NCI-H2081 treated with DMSO at 0.1 percent for 48 hours (cell line): ENCODE results near the gene SIPA1.
"Not testable (repeated sequence)": the region's sequence is repeated elsewhere in the genome, so short reads cannot be mapped to it uniquely, and the experiment has no call there.

Experiments
- DNase-seq: peaks from one replicate; lab custom pipeline; 2025; lab: John Stamatoyannopoulos, UW

Gene SIPA1

DNA sequence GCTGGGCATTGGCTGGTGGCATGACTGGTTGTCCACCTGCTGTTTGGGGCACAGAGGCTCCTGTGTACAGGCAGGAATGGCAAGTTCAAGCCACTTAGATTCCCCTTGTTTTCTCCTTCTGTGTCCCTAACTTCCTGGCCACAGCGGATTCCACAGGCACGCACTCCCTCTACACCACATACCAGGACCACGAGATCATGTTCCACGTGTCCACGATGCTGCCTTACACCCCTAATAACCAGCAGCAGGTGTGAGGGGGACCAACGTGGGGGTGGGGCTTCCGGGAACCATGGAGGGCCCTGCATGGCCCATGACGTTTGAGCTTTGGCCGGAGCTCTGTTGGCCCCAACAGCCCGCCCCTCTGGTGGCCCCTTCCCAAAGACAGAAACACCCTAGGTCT lies 7.8 kb downstream of the SIPA1 start:
- no peak for DNase-seq

DNA sequence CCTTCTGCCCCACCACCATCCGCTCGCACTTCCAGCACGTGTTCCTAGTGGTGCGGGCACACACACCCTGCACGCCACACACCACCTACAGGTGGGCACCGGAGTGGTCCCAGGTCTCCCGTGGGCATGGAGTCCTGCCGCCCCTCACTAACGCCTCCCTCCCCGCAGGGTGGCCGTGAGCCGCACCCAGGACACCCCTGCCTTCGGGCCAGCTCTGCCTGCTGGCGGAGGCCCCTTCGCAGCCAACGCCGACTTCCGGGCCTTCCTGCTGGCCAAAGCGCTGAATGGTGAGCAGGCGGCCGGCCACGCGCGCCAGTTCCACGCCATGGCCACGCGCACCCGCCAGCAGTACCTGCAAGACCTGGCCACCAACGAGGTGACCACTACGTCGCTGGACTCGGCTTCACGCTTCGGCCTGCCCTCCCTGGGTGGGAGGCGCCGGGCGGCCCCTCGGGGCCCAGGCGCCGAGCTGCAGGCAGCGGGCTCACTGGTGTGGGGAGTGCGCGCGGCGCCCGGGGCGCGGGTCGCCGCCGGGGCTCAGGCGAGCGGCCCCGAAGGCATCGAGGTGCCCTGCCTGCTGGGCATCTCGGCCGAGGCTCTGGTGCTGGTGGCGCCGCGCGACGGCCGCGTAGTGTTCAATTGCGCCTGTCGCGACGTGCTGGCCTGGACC lies 8.5 kb downstream of the SIPA1 start:
- DNase-seq = no peak

DNA sequence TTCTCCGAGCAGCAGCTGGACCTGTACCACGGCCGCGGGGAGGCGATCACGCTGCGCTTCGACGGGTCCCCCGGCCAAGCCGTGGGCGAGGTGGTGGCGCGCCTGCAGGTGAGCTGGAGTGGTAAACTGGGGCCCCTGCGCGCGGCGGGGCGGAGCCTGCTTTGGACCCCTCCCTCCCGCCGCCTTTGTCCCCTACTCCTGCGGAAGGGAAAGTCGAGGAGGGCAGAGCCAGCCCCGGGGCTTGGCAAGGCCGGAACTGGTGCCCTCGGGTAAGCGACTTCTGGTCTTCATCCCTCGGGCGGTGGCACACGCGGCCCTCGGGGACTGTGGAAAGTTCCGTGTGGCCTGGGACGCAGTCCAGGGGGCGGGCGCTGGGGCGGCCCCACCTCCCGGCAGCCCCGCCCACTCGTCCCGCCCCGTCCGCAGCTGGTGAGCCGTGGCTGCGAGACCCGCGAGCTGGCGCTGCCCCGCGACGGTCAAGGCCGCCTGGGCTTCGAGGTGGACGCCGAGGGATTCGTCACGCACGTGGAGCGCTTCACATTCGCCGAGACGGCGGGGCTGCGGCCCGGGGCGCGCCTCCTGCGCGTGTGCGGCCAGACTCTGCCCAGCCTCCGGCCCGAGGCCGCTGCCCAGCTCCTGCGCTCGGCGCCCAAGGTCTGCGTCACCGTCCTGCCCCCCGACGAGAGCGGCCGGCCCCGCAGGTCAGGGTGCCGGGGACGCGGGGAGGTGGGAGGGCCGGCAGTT lies 9.2 kb downstream of the SIPA1 start:
- DNase-seq = no peak

DNA sequence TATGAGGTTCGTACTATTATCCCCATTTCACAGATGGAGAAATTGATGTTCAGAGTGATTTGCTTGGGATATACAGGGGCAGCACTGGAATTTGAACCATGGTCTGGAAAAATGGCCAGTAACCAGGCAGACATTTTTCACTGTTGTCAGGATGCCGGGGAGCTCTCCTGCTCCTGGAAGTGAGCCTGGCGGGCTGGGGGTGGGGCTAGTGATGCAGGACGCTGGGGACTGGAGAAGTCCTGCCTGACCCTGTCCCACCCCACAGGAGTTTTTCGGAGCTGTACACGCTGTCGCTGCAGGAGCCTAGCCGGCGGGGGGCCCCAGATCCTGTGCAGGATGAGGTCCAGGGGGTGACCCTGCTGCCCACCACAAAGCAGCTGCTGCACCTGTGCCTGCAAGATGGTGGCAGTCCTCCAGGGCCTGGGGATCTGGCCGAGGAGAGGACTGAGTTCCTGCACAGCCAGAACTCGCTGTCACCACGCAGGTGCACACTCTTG lies 11.1 kb downstream of the SIPA1 start:
- DNase-seq = no peak

DNA sequence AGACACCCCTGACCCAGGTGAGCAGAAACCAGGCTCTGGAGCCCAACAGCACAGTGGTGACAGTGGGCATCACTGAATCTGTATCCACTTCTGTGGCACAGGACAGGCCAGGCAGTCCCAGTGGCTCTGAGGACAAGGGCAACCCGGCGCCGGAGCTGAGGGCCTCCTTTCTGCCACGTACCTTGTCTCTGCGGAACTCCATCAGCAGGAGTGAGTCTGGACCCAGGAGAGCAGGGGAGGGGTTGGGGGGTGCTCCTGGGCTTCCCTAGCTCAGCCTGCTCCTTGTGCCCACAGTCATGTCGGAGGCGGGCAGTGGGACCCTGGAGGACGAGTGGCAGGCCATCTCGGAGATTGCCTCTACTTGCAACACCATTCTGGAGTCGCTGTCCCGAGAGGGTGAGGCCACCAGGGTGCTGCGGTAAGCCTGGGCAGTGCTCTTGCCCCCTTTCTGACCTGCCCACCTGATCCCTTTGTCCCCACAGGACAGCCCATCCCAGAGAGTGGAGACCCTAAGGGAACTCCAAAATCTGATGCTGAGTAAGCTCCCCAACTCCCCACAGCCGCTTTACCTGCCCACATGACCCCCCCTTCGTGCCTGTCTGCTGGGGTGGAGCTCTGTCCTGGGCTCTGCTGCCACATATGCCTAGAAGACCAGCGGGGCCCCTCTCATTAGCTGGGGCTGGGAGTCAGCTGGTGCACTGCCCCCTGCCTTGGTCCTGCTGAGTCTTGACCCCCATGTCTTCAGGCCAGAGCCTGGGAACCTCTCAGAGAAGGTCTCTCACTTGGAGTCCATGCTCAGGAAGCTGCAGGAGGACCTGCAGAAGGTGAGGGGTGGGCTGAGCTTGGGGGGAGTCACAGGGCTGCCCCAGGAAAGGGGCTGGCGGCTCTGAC lies 12.0 kb downstream of the SIPA1 start:
- DNase-seq = no peak

DNA sequence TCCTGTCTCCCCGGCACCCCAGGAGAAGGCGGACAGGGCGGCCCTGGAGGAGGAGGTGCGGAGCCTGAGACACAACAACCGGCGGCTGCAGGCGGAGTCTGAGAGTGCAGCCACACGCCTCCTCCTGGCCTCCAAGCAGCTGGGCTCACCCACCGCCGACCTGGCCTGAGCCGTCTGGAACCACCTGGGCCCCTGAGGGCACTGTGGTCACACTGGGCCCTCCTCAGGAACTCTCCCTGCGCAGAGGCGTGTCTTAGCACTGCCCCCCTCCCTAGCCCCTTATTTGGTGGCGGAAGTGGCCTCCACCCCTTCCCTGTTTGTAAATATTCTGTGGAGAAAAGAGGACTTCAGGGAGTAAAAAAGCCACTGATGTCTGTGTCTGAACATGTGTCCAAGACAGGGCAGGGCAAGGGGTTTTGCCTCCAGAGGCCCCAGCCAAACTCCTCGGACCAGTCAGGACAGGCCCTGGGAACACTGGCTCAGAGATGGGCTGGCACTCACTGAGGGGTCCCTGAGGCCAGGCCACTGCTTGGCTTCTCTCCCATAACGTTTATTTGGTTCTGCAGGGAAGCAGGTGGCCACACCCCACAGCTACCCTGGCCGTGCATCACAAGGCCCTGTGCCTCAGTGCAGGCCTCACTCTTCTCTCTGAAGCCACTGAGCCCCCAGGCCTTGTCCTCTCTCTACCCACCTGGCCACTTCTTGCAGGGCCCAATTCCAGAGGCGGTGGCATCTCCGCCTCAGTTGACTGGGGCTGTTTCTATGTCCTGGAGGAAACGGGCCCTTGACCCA lies 12.8 kb downstream of the SIPA1 start:
- DNase-seq = no peak

DNA sequence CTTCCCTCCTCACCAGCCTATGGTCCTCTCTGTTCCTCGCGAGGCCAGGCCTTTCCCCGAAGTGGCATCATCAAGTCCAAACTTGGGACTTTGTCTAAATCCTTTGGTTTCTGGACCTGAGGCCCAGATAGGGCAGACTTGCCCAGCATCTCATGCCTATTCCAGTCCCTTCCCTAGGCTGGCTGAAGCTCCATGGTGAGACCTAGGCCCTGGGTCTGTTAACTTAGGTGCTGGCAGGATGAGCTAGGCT lies 13.4 kb downstream of the SIPA1 start:
- DNase-seq = no peak

DNA sequence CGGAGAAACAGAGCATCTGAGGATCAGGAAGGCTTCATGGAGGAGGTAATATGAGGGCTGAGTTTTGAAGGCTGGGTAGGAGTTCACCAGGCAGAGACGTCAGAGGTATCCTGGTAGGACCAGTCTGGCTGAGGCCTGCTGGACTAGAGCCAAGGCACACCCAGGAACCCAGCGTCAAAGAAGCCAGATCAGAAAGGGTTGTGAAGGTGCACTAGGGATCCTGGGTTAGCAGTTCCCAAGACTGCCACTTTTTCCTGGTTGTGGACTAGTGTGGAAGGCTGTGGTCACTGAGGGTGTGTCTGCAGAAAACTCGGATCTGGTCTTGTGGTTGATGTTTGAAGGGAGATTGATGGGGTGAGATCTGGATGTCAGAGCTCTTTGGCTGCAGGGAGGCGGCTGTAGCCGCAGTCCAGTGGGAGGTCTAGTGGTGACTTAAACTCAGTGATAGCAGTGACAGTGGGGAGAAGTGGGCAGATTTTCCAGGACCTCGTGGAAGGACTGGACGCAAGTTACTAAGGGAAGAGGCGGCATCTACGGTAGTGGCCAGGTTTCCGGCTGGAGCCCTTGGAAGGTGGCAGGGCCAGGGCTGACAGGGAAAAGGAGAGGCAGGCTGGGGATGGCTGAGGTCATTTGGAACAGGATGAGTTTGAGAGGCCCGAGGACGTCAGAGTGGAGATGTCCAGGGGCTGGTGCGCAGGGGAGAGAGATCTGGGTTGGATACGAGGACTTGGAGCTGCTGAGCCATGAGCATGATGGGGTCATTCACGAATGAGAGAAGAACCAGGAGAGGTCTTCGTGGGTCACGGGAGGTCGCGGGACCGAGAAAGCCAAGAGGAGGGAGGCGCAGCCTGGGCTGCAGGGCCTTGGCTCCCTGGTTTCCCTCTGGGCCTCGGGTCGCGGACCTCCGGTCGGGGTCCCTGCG lies 13.9 kb downstream of the SIPA1 start:
- no peak for DNase-seq

DNA sequence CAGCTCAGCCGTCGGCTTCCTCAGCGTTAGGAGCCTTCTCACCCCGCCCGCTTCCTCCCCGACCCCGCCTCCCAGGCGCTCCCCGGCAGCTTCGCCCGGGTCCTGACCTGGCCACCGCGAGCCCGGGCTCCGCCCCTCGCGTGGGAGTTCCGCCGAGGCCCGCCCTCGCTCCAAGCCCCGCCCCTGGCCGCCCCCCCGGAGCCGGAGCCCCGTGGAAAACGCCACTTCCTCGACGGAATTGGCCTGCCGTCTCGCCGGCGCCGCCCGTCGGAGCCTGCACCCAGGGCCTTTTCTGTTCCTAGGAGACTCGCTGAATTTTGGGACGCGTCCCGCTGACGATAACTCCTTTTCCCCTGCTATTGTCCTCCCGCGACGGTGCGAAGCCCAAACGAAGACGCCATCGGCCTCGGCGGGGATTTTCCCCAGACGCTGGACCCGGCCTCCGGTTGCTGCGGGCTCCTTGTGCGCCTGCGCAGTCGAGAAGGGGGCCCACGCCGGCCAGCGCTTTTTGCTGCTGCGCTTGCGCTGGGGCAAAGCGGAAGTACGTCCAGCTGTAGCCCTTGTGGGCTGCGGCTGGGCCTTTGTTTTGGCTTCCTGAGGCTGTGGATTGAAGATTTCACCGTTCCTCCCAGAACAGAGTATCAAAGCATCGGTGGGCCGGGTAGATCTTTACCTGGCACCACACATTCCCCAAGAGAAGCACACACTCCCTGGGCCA lies 14.8 kb downstream of the SIPA1 start:
- peak; percentile 18 for DNase-seq

DNA sequence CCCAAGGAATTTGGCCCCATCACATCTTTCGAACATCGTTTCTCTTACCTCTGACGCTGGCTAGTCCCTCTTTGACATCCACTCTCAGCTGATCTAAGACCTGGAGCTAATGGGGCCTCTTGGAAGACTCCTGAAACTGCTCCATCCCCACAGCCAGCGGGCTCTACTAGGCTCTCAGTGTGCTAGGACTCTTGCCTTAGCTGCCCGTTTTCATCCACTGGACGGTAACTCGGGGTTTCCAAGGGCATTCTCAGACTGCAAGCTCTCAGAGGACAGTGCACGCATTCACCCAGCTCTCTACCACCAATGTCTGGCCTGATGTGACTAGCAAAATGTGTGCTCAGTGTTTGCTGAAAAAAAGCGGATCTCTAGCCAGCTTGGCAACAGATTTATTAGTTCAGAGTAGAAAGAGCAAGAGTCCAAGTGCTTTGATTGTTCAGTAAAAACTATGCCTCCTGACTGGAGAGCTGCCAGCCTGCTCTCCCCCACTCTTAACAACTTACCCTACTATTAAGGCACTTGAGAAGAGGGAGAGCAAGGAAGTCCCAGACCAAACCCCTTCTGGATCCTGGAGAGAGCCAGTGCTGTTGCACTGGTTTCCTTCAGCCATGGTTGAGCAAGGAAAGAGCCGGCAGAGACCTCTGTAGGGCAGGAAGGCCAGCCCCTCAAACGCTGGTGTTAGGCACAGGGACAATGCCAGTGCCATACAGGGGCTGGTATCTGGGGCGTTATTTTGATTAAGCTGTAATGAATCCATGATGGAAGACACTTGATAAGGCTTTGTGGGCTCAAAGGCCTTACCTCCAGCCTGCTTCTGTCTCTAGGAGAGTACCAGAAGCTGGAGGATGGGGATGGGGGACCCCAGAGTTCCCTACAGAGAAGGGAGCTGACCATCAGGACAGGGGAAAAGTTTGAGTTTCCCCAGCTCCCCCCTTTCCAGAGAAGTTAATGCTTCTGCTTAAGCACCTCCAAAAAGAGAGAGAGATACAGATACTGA lies 15.6 kb downstream of the SIPA1 start:
- DNase-seq = no peak

DNA sequence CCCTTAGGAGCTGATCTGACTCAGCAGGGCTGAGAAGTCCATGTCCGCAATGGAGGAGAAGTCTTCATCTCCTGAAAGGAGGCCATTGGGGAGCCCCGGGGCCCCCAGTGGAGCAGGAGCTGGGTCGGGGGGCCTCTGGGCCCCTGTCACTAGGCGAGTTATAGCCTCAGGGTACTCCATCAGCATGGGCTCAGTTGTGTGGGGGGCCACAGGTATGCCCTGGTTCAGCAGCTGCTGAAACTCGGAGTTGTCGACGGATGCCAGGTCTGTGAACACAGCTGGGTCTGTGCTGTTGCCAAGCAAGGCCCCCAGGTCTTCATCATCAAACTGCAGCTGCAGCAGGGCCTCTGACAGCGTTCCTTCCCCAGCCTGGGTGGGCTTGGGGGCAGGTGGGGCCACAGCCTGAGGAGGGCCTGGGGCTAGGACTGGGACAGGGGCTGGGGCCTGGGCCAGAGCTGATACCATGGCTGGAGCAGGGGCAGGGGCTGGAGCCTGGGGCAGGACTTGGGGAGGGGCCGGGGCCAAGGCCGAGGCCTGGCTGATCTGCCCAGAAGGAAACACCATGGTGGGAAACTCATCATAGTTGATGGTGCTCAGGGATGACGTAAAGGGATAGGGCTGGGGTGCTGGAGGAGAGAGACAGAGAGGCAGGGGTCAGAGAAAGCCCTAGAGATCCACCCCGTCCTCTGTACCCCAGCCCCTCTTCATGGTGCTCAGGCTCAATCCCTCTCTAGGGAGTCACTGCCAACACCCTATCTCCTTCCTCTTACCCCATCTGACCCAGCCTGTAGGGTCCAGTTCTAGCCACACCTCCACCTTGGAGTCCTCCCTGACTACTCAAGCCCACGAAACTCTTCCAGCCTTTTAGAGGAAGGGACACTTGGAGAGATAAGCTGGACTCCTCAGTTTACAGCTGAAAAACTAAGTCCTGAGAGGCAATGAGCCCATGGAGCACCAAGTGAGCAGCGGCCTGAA lies 16.8 kb downstream of the SIPA1 start:
- no peak for DNase-seq

DNA sequence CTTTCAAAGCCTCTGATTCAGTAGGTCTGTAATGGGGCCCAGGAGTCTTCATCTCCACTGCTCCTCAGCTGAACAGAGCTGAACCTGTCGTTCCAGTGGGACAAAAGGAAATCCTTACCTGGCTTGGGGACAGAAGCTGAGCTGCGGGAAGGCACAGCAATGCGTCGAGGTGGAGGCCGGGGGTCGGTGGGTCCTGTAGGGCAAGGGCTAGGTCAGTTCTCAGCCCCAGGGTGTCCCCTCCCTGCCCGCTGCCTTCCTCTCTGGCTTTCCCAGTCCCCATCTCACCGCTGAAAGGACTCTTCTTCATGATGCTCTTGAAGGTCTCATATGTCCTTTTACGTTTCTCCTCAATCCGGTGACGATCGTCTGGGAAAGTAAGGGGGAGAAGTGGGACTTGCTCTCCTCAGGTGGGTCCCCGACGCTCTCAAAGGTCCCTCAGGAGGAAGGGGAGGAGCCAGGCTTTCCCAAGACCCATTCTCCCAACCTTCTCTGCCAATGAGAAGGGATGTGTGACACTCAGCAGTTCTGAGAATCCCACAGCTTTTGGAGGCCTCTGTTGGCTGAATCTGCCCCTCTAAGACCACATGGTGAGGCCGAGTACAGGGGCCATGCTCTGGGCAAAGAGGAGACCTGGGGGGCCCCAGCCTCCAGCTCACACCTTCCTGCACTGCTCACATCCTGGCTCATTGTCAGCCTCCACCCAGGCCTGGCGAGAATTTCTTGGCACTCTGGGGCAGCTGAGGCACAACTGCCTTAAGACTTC lies 17.9 kb downstream of the SIPA1 start:
- DNase-seq = no peak

DNA sequence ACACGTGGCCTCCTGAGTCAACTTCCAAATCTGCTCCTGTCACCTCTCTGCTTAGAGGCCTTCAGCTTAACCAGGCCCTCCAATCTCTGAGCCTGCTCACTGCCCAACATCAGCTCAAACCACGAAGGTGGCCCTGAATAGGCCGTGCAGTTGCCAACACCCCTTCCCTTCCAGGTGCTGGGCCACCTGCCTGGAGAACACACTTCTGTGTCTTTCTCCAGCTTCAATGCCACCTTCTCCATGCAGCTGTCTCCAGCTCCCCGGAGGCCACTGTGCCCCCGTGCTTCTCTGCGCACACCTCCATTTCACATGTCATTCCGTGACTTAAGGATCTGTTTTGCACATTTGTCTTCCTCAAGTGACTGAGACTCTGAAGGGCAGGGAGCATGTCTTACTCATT lies 19.5 kb downstream of the SIPA1 start:
- DNase-seq = no peak

DNA sequence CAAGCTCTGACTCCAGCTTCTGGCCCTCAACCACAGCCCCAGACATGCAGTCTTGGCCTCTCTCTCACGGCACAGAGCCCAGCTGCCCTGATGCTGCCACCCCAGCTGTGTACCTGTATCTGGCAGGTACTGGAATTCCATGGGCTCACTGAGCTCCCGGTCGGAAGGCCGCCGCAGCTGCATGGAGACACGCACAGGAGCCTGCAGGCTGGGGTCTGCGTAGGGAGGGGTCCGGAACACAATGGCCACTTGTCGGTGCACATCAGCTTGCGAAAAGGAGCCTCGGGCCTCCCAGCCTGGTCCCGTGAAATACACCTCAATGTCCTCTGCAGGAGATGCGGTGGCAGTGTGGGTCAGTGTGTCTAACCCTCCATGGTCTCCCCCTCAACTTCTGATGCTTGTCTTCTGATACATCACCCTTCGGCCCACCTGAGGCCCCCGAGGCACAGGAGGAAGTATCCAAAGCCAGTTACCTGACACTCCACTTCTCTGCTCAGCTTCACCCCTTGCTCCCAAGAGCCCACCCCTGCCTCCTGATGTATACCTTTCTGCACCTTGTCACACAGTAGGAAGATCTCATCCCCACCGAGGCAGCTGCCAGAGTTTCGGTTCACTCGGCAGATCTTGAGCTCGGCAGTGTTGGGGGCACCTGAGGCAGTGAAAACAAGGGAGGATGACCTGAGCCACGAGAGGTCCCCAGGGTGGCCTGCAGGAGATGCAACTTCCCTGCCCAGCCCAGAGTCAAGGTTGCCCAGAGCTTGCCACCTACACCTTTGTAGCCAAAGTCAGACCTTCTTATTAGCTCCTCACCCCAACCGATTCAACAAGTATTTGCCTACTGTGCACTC lies 20.5 kb downstream of the SIPA1 start:
- no peak for DNase-seq

DNA sequence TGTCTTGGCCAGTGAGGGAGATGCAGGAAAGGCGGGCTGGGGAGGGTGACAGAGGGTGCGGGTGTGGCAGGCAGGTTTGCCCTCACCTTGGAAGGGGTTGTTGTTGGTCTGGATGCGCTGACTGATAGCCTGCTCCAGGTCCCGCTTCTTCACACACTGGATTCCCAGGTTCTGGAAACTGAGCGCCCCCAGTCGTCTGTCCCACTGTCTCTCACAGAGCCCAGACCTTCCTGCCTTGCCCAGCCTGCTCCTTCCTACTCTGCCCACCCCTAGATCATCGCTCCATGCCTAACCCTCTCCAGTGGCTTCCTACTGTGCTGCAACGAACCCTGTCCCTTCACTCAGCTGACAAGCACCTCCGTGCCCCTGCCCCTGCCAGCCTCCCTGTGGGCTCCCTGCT lies 22.1 kb downstream of the SIPA1 start:
- no peak for DNase-seq

DNA sequence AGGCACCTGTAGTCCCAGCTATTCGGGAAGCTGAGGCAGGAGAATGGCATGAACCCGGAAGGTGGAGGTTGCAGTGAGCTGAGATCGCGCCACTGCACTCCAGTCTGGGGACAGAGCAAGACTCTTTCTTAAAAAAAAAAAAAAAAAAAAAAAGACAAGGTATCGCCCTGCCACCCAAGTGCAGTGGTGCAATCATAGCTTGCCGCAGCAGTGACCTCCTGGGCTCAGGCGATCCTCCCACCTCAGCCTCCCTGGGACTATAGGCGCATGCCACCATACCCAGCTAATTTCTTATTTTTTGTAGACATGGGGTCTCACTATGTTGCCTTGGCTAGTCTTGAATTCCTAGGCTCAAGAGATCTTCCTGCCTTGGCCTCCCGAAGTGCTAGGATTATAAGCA lies 23.0 kb downstream of the SIPA1 start:
- DNase-seq = not testable (repeated sequence)
